ENCODE measurements around the gene PHKG2.

DNA sequence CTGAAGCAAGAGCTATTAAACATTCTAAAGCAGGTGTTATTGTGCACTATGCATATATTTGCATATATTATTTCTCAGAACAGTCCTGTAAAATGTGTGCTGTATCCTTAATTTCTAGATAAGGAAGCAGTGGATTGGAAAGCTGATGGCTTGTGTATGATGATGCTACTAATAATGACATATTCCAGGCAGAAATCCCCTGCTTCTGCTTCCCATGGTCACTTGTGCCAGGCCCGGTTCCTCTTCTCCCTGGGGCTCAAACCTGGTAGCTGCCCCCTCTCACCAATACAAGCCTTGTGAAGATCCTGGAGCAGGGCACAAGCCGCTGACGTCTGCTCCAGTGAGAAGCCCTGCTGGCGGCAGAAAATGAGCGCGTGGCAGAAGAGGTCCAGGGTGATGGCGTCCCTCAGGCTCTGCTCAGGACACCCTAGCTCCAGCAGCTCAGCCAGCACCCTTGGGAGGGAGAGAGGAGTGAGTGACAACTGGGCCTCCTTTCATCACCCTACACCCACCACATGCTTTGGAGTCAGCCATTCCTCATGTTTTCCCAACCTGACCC lies 11.9 kb downstream of the PHKG2 start:
- TF ChIP-seq, protein P1, sequence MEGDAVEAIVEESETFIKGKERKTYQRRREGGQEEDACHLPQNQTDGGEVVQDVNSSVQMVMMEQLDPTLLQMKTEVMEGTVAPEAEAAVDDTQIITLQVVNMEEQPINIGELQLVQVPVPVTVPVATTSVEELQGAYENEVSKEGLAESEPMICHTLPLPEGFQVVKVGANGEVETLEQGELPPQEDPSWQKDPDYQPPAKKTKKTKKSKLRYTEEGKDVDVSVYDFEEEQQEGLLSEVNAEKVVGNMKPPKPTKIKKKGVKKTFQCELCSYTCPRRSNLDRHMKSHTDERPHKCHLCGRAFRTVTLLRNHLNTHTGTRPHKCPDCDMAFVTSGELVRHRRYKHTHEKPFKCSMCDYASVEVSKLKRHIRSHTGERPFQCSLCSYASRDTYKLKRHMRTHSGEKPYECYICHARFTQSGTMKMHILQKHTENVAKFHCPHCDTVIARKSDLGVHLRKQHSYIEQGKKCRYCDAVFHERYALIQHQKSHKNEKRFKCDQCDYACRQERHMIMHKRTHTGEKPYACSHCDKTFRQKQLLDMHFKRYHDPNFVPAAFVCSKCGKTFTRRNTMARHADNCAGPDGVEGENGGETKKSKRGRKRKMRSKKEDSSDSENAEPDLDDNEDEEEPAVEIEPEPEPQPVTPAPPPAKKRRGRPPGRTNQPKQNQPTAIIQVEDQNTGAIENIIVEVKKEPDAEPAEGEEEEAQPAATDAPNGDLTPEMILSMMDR (IDR thresholded peaks at IDR 0.05) = no peak
- TF ChIP-seq POLR2A (IDR thresholded peaks at IDR 0.05) = no peak

All from body of pancreas (tissue), 4 donors.